Measurements from ENCODE around the gene OTOGL.

OTOGL gene

DNA sequence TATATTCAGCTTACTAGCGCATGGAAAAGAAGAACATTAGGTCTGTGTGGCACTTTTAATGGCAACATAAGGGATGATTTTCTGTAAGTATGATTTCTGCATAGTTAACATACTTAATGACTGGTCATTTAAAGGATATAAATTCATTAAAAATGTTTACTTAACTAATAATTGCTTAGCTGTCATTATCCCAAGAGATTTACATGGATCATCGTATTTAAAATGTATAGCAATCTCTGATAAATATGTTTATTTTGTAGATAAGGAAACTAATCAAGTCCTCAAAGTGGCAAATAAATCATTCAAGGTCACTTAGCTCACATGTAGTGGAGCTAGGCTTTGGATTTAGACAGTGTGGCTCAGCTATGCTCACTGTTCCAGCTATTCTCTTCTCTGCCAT, 158.6 kb downstream of the OTOGL start:
- Histone ChIP-seq H4K20me1 (ENCODE audit: insufficient read depth, low read length) (no peaks in the 10 kb centered on the region), H3K4me1 (ENCODE audit: low read length) (no peaks in the 10 kb centered on the region), H3K9me2 (replicated peaks; ENCODE audit: insufficient read depth, low read length) (no peaks in the 10 kb centered on the region), H3K4me2 (ENCODE audit: low read depth, low read length) (no peak overlapping the region), H3F3A (ENCODE audit: insufficient read depth, low read length) (no peaks in the 10 kb centered on the region), H2AFZ (ENCODE audit: low read length) (no peak overlapping the region), H3K4me3 (ENCODE audit: low read length) (no peak overlapping the region), H3K27ac (ENCODE audit: low read length) (no peak overlapping the region), H3K79me2 (ENCODE audit: low read length) (no peaks in the 10 kb centered on the region), H3K36me3 (replicated peaks; ENCODE audit: insufficient read depth, low read length) (no peaks in the 10 kb centered on the region), H3K9me3 (replicated peaks; ENCODE audit: insufficient read depth, low read length) (no peaks in the 10 kb centered on the region), H3K27me3 (replicated peaks; ENCODE audit: insufficient read depth, low read length) (no peaks in the 10 kb centered on the region), H3K9ac (ENCODE audit: low read length) (no peak overlapping the region)
- TF ChIP-seq EZH2 (optimal IDR thresholded peaks at IDR 0.05; ENCODE audit: low read depth, low read length) (no peak), EZH2phosphoT487 (IDR thresholded peaks at IDR 0.05; ENCODE audit: low read length) (no peak)
- TF ChIP-seq, protein P1, sequence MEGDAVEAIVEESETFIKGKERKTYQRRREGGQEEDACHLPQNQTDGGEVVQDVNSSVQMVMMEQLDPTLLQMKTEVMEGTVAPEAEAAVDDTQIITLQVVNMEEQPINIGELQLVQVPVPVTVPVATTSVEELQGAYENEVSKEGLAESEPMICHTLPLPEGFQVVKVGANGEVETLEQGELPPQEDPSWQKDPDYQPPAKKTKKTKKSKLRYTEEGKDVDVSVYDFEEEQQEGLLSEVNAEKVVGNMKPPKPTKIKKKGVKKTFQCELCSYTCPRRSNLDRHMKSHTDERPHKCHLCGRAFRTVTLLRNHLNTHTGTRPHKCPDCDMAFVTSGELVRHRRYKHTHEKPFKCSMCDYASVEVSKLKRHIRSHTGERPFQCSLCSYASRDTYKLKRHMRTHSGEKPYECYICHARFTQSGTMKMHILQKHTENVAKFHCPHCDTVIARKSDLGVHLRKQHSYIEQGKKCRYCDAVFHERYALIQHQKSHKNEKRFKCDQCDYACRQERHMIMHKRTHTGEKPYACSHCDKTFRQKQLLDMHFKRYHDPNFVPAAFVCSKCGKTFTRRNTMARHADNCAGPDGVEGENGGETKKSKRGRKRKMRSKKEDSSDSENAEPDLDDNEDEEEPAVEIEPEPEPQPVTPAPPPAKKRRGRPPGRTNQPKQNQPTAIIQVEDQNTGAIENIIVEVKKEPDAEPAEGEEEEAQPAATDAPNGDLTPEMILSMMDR (IDR thresholded peaks at IDR 0.05; ENCODE audit: low read length): no peak
- no peak for DNase-seq

DNA sequence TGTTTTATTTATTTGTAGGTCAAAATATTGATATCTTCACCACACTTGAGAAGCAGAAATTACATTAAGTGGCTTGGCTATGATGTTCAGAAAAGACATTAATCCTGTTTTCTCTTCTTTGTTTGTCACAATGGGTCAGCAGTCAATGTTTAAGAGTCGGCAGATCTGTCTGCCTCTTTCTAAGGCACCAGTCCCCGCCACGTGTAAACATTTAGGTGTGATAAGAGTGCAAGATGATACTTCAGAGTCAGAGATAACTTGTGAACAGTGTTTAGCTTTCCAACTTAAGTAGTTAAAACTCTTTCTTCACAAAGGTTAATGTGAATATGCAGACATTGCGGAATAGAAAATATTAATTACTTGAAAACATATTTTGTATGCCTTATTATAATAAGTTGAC, 160.9 kb downstream of the OTOGL start:
- DNase-seq: no peak
- no peak overlapping the region for H3K9ac ChIP-seq (ENCODE audit: low read length)
- no peak overlapping the region for H3K27ac ChIP-seq (ENCODE audit: low read length)
- H3K79me2 ChIP-seq (ENCODE audit: low read length): no peaks in the 10 kb centered on the region
- no peaks in the 10 kb centered on the region for H3F3A ChIP-seq (ENCODE audit: insufficient read depth, low read length)
- H3K9me3 ChIP-seq (replicated peaks; ENCODE audit: insufficient read depth, low read length): no peaks in the 10 kb centered on the region
- no peak overlapping the region for H2AFZ ChIP-seq (ENCODE audit: low read length)
- H3K36me3 ChIP-seq (replicated peaks; ENCODE audit: insufficient read depth, low read length): no peaks in the 10 kb centered on the region
- H3K4me2 ChIP-seq (ENCODE audit: low read depth, low read length): no peak overlapping the region
- H4K20me1 ChIP-seq (ENCODE audit: insufficient read depth, low read length): no peaks in the 10 kb centered on the region
- H3K4me1 ChIP-seq (ENCODE audit: low read length): no peaks in the 10 kb centered on the region
- H3K27me3 ChIP-seq (replicated peaks; ENCODE audit: insufficient read depth, low read length): no peaks in the 10 kb centered on the region
- no peaks in the 10 kb centered on the region for H3K9me2 ChIP-seq (replicated peaks; ENCODE audit: insufficient read depth, low read length)
- no peak overlapping the region for H3K4me3 ChIP-seq (ENCODE audit: low read length)
- TF ChIP-seq EZH2 (optimal IDR thresholded peaks at IDR 0.05; ENCODE audit: low read depth, low read length): no peak
- TF ChIP-seq, protein P1 (IDR thresholded peaks at IDR 0.05; ENCODE audit: low read length): no peak
- no peak for TF ChIP-seq EZH2phosphoT487 (IDR thresholded peaks at IDR 0.05; ENCODE audit: low read length)

DNA sequence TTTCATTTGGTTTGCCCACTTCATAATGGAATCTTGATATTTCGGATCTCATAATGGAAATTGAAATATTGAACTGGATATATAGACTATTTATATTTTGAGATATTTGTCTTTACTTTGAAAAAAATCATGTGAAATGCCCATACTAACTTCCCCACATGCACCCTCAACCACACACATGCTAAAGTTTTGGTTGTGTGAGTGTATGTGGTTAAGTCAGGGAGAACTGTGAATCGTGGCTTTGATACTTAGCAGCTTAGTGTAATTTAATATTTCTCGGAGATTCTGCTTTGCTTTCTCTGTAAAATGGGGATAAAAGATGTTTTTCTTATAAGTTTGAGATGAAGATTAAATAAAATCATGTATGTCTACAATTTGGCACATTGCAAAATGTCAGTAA, 162.1 kb downstream of the OTOGL start:
- TF ChIP-seq, protein P1 (IDR thresholded peaks at IDR 0.05; ENCODE audit: low read length): no peak
- no peak for TF ChIP-seq EZH2phosphoT487 (IDR thresholded peaks at IDR 0.05; ENCODE audit: low read length)
- TF ChIP-seq EZH2 (optimal IDR thresholded peaks at IDR 0.05; ENCODE audit: low read depth, low read length): no peak
- H4K20me1 ChIP-seq (ENCODE audit: insufficient read depth, low read length): no peaks in the 10 kb centered on the region
- no peaks in the 10 kb centered on the region for H3K9me2 ChIP-seq (replicated peaks; ENCODE audit: insufficient read depth, low read length)
- H3K27ac ChIP-seq (ENCODE audit: low read length): no peak overlapping the region
- no peak for DNase-seq
- H3K4me1 ChIP-seq (ENCODE audit: low read length): no peaks in the 10 kb centered on the region
- H3K27me3 ChIP-seq (replicated peaks; ENCODE audit: insufficient read depth, low read length): no peaks in the 10 kb centered on the region
- no peak overlapping the region for H3K4me2 ChIP-seq (ENCODE audit: low read depth, low read length)
- H3K4me3 ChIP-seq (ENCODE audit: low read length): no peak overlapping the region
- no peak overlapping the region for H3K9ac ChIP-seq (ENCODE audit: low read length)
- no peaks in the 10 kb centered on the region for H3K79me2 ChIP-seq (ENCODE audit: low read length)
- no peaks in the 10 kb centered on the region for H3K9me3 ChIP-seq (replicated peaks; ENCODE audit: insufficient read depth, low read length)
- H3F3A ChIP-seq (ENCODE audit: insufficient read depth, low read length): no peaks in the 10 kb centered on the region
- H3K36me3 ChIP-seq (replicated peaks; ENCODE audit: insufficient read depth, low read length): no peaks in the 10 kb centered on the region
- H2AFZ ChIP-seq (ENCODE audit: low read length): no peak overlapping the region

All from MM.1S (cell line).